K562 (cell line): ENCODE data around the gene ANAPC13. TPM values are rescaled to one million over a fixed set of nuclear protein-coding genes. Genes with fewer than 3 reads are reported as not detected.

Experiments used
- ATAC-seq: fragments of 200-7000 bp; cut with Tn5 transposase; 3 replicates; pipeline ENCODE4 v1.9.1; 2020; ENCODE audit warnings: moderate library complexity
- BruUV-seq: library from RNA; stranded (reverse); fragments of 400-500 nt; replicated peaks from 2 replicates; lab custom pipeline; 2021; lab: Mats Ljungman, UMichigan
- CTCF ChIA-PET: fragments of 300-600 bp; formaldehyde crosslinking; extraction: SDS; loops from one replicate; lab custom pipeline; 2021; ENCODE audit warnings: low intra/inter-chr PET ratio; lab: Yijun Ruan, JAX
- POLR2A ChIA-PET: fragments of 300-600, 350-650 bp; sonication (Branson Sonifier 250); formaldehyde crosslinking; extraction: SDS; loops from one replicate; lab custom pipeline; 2021; ENCODE audit warnings: antibody characterized with exemption, inconsistent platforms; lab: Yijun Ruan, JAX
- DNase-seq, 4 experiments: peaks; one replicate each; pipeline versions ENCODE4 v3.0.0 to v3.0.0-alpha.2; 2011 to 2018; ENCODE audit warnings: low spot score in 3 of 4, mixed read lengths in 3 of 4; ENCODE audit errors: extremely low read depth in 1 of 4
- FAIRE-seq: peaks from 2 replicates; lab custom pipeline; 2011; peaks lifted over from hg19 to GRCh38; lab: Jason Lieb, UNC
- H2AFZ ChIP-seq: 2 replicates; pipeline ENCODE4 v1.6.0; 2011; ENCODE audit warnings: low read depth, low read length, control low read depth, inconsistent platforms
- H3K27ac ChIP-seq: fragments of 200-600 bp; 3 replicates; pipeline ENCODE4 v1.8.0; 2011; ENCODE audit warnings: low read depth, mild to moderate bottlenecking, control low read depth, inconsistent platforms, low read length, moderate library complexity, mixed read lengths; ENCODE audit errors: extremely low read depth
- H3K27me3 ChIP-seq, 2 experiments: fragments of 300-600 bp in 1 of 2; 2 replicates in 1 of 2; 3 replicates in 1 of 2; pipeline versions ENCODE4 v1.6.0 to v1.8.0; 2011; ENCODE audit warnings: inconsistent platforms in 2 of 2, low read length in 2 of 2, mild to moderate bottlenecking in 1 of 2, mixed read lengths in 1 of 2, moderate library complexity in 1 of 2; ENCODE audit not compliant: control insufficient read depth in 2 of 2, insufficient read depth in 2 of 2
- H3K36me3 ChIP-seq: fragments of 300-600 bp; 3 replicates; pipeline ENCODE4 v1.8.0; 2011; ENCODE audit warnings: mild to moderate bottlenecking, low read length, inconsistent platforms; ENCODE audit not compliant: control insufficient read depth, insufficient read depth
- H3K4me1 ChIP-seq, 2 experiments: fragments of 200-600 bp in 1 of 2; replicated peaks in 1 of 2; 2 replicates in 1 of 2; 3 replicates in 1 of 2; pipeline versions ENCODE4 v1.5.1 to v1.8.0; 2011; ENCODE audit warnings: inconsistent platforms in 2 of 2, low read length in 2 of 2, mild to moderate bottlenecking in 1 of 2, mixed read lengths in 1 of 2, moderate library complexity in 1 of 2; ENCODE audit not compliant: control insufficient read depth in 2 of 2, insufficient read depth in 2 of 2
- H3K4me2 ChIP-seq: 2 replicates; pipeline ENCODE4 v1.6.1; 2011; ENCODE audit warnings: low read length, control low read depth, inconsistent platforms, mixed read lengths; ENCODE audit not compliant: insufficient read depth
- H3K4me3 ChIP-seq: fragments of 200-600 bp; sonication (generic), shearing (Covaris generic); 2 replicates; pipeline ENCODE4 v1.5.1; 2016; ENCODE audit warnings: control low read depth, inconsistent platforms
- H3K79me2 ChIP-seq: fragments of 200-600 bp; 3 replicates; pipeline ENCODE4 v1.8.0; 2011; ENCODE audit warnings: low read length, inconsistent platforms; ENCODE audit not compliant: control insufficient read depth, insufficient read depth
- H3K9ac ChIP-seq, 2 experiments: 2 replicates each; pipeline versions ENCODE4 v1.6.0 to v1.6.1; 2011; ENCODE audit warnings: low read depth in 2 of 2, low read length in 2 of 2, control low read depth in 1 of 2, inconsistent platforms in 1 of 2, mild to moderate bottlenecking in 1 of 2, mixed read lengths in 1 of 2; ENCODE audit not compliant: insufficient read depth in 1 of 2
- H3K9me1 ChIP-seq: one replicate; pipeline ENCODE4 v1.6.0; 2011; ENCODE audit warnings: inconsistent platforms, mild to moderate bottlenecking, low read length, moderate library complexity; ENCODE audit not compliant: control insufficient read depth, insufficient read depth
- H3K9me3 ChIP-seq: replicated peaks from 2 replicates; pipeline ENCODE4 v1.5.1; 2011; ENCODE audit warnings: low read depth, low read length, inconsistent platforms; ENCODE audit not compliant: control insufficient read depth, insufficient read depth
- H4K20me1 ChIP-seq: replicated peaks from 2 replicates; pipeline ENCODE4 v1.6.1; 2011; ENCODE audit warnings: low read length, inconsistent platforms, mixed read lengths; ENCODE audit not compliant: control insufficient read depth, insufficient read depth
- MLX ChIP-seq, 2 experiments: fragments of 450-650 bp in 1 of 2; sonication (generic) in 1 of 2; formaldehyde crosslinking; conservative IDR thresholded peaks; 2 replicates each; pipeline versions ENCODE4 v1.4.0 to v1.8.1; 2020 to 2022; ENCODE audit warnings: mild to moderate bottlenecking in 1 of 2, missing genetic modification reagents in 1 of 2
- PCBP2 ChIP-seq: fragments of 200-400 bp; formaldehyde crosslinking; IDR thresholded peaks from 2 replicates; pipeline ENCODE4 v1.6.1; 2018; ENCODE audit warnings: low read length, low read depth, mild to moderate bottlenecking, moderate library complexity; ENCODE audit not compliant: poor library complexity, severe bottlenecking
- ZC3H11A ChIP-seq: IDR thresholded peaks from 2 replicates; pipeline ENCODE4 v1.6.1; 2012; ENCODE audit warnings: low read depth, low read length, improper control_type of control experiment
- WGBS: fragments of 100-300 bp; shearing (Covaris generic); methylation state at CpG from one replicate; pipeline ENCODE4 v1.1.6; 2016; ENCODE audit warnings: low coverage, mixed read lengths; ENCODE audit not compliant: insufficient coverage; ENCODE audit errors: missing lambda C conversion rate; 5-methylcytosine and 5-hydroxymethylcytosine counted together
- in situ Hi-C: fragments of 300-500 bp; cut with MboI; formaldehyde crosslinking; loops from 4 replicates; pipeline ENCODE4 v1.15.0; 2018; ENCODE audit warnings: inconsistent platforms, mixed read lengths
- intact Hi-C: fragments of 100-400 bp; cut with micrococcal nuclease; formaldehyde crosslinking; loops from 2 replicates; pipeline ENCODE4 v1.14.2; 2022
- polyA plus RNA-seq, 8 experiments: library from polyadenylated mRNA; depleted of rRNA in 4 of 8; stranded (reverse) in 5 of 8; unstranded in 3 of 8; fragments of >200 nt; fragmentation: Nextera tagmentation in 2 of 8; fragmentation: Illumina TruSeq in 1 of 8; extraction: Ambion mirVana in 2 of 8; extraction: Trizol in 1 of 8; gene quantifications; 2 replicates each; pipeline versions ENCODE4 v1.2.1 to v1.2.3, GENCODE V29; 2011 to 2014; ENCODE audit warnings: inconsistent platforms in 1 of 8, missing spikeins in 1 of 8
- total RNA-seq, 7 experiments: library from RNA; depleted of rRNA in 6 of 7; stranded (reverse); fragments of >200 nt in 6 of 7; fragmentation: Illumina TruSeq in 2 of 7; extraction: Trizol in 2 of 7; gene quantifications; 2 replicates each; pipeline versions ENCODE4 v1.2.1 to v1.2.3, GENCODE V29; 2011 to 2021; ENCODE audit warnings: low replicate concordance in 1 of 7
- TF ChIP-seq, protein P1 (sequence below): fragments of 200-400 bp; formaldehyde crosslinking; IDR thresholded peaks from 2 replicates; pipeline ENCODE4 v1.6.1; 2017; ENCODE audit warnings: mild to moderate bottlenecking, low read depth, low read length, moderate library complexity
- TF ChIP-seq, protein P2 (sequence below): fragments of 250-450 bp; sonication (Bioruptor Pico); IDR thresholded peaks from 2 replicates; pipeline ENCODE4 v1.4.0; 2020; ENCODE audit warnings: mild to moderate bottlenecking, moderate library complexity, borderline replicate concordance

The ANAPC13 gene
- total and polyA plus RNA-seq, 9 of the 15 experiments (the other 6 are each of a cell fraction or from before 2014, with no cell fraction given) = 48.5 to 238 (median 68.5) TPM

DNA sequence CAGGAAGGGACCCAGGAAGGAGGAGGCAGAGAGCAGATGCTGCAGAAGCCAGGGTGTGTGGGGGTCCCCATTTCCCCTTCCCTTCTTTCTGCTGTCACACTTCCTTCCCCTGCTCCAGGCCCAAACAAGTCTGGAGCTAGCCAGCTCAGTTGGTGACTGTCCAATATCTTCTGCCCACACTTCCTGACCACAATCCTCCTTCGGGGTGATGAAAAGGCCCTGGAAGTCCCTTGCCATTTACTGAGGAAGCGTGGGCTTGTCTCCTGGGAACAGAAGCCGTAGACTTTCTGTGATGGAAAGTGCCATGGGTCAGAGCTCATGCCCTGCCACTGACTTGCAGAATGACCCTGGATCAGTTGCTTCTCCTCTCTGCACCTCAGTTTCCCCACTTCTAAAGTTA is 39.0 kb downstream of the ANAPC13 start:
- H3K9ac ChIP-seq = no peak overlapping the region
- CTCF ChIA-PET = no interaction called here
- TF ChIP-seq, protein P1, sequence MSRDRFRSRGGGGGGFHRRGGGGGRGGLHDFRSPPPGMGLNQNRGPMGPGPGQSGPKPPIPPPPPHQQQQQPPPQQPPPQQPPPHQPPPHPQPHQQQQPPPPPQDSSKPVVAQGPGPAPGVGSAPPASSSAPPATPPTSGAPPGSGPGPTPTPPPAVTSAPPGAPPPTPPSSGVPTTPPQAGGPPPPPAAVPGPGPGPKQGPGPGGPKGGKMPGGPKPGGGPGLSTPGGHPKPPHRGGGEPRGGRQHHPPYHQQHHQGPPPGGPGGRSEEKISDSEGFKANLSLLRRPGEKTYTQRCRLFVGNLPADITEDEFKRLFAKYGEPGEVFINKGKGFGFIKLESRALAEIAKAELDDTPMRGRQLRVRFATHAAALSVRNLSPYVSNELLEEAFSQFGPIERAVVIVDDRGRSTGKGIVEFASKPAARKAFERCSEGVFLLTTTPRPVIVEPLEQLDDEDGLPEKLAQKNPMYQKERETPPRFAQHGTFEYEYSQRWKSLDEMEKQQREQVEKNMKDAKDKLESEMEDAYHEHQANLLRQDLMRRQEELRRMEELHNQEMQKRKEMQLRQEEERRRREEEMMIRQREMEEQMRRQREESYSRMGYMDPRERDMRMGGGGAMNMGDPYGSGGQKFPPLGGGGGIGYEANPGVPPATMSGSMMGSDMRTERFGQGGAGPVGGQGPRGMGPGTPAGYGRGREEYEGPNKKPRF = no peak
- TF ChIP-seq, protein P2, sequence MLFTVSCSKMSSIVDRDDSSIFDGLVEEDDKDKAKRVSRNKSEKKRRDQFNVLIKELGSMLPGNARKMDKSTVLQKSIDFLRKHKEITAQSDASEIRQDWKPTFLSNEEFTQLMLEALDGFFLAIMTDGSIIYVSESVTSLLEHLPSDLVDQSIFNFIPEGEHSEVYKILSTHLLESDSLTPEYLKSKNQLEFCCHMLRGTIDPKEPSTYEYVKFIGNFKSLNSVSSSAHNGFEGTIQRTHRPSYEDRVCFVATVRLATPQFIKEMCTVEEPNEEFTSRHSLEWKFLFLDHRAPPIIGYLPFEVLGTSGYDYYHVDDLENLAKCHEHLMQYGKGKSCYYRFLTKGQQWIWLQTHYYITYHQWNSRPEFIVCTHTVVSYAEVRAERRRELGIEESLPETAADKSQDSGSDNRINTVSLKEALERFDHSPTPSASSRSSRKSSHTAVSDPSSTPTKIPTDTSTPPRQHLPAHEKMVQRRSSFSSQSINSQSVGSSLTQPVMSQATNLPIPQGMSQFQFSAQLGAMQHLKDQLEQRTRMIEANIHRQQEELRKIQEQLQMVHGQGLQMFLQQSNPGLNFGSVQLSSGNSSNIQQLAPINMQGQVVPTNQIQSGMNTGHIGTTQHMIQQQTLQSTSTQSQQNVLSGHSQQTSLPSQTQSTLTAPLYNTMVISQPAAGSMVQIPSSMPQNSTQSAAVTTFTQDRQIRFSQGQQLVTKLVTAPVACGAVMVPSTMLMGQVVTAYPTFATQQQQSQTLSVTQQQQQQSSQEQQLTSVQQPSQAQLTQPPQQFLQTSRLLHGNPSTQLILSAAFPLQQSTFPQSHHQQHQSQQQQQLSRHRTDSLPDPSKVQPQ (CRISPR knock-in tag) = no peak
- no peak for TF ChIP-seq MLX (CRISPR knock-in tag; conservative IDR thresholded peaks at IDR 0.05)
- no peak for TF ChIP-seq PCBP2
- no peak for TF ChIP-seq ZC3H11A
- TF ChIP-seq, all 486 proteins: peak for 0
- Histone ChIP-seq H3K9me3 (no peaks in the 10 kb centered on the region), H3K9me1 (no peaks in the 10 kb centered on the region), H2AFZ (no peak overlapping the region), H4K20me1 (no peaks in the 10 kb centered on the region), H3K27me3 (peaks cover 0 to 22% of the 10 kb centered on the region in 2 experiments; a peak in 2 of 5 replicates), H3K36me3 (no peaks in the 10 kb centered on the region), H3K79me2 (no peaks in the 10 kb centered on the region), H3K4me2 (no peak overlapping the region), H3K4me1 (no peaks in the 10 kb centered on the region), H3K4me3 (no peak overlapping the region), H3K27ac (no peak overlapping the region)
- WGBS = 0% methylated on average over 2 of the region's 3 CpGs
- in situ Hi-C loops = no loop called here
- BruUV-seq = no TSS peak
- FAIRE-seq (no peak), DNase-seq (no peak), ATAC-seq (no peak)
- POLR2A ChIA-PET = no interaction called here
- intact Hi-C loops = no loop called here
